ENCODE data around the gene UBE2G1. TPM values are rescaled to one million over a fixed set of nuclear protein-coding genes. Genes with fewer than 3 reads are reported as not detected.

UBE2G1 gene
- total and polyA plus RNA-seq, 10 of the 15 experiments (the other 5 are each of a cell fraction or from before 2014, with no cell fraction given) = 24.4 to 139 (median 77.4) TPM

DNA sequence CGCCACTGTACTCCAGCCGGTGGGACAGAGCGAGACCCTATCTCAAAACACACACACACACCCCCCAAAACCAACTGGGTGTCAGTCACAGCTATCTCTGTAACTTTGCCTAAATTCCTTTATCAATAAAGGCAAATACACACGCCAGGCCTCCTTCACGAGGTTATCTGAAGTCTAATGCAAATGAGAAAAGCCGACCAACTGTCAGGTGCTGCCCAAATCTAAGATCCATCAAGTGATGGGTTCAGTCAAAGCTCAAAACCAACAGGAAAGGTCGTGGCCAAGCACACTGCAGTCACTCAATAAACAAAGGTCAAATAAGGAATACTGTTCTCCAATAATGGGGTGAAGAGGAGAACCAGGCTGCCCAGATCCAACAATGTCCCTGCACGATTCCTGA, 103.8 kb downstream of the UBE2G1 start (continued):
- no peak for TF ChIP-seq ZBTB33 (IDR thresholded peaks at IDR 0.05)

- peak overlapping the region; percentile 83 for H3K4me2 ChIP-seq (ENCODE audit: control insufficient read depth, insufficient read depth)
- TSS peak; percentile 5 for BruUV-seq (replicated peaks)
- 0 out of 2 replicates have a peak overlapping the region, but pooled peaks have one; percentile 94 for H3K4me3 ChIP-seq
- 92% methylated on average over 8 of the region's 8 CpGs for WGBS (ENCODE audit: insufficient coverage, insufficient replicate concordance, low lambda C conversion rate, missing lambda C conversion rate)
- H3K9ac ChIP-seq (ENCODE audit: control insufficient read depth, insufficient read depth, low read length) = no peak overlapping the region
- DNase-seq (ENCODE audit: low read depth, low spot score) = no peak
- no peak for TF ChIP-seq CBX3 (IDR thresholded peaks at IDR 0.05; ENCODE audit: borderline replicate concordance, low read depth)
- TF ChIP-seq, protein P1, sequence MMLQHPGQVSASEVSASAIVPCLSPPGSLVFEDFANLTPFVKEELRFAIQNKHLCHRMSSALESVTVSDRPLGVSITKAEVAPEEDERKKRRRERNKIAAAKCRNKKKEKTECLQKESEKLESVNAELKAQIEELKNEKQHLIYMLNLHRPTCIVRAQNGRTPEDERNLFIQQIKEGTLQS (IDR thresholded peaks at IDR 0.05; ENCODE audit: borderline replicate concordance, extremely low read depth, low read depth, low read length) = no peak
- ATAC-seq = no peak
- H3K27ac ChIP-seq (ENCODE audit: control insufficient read depth, insufficient read depth) = no peak overlapping the region
- intact Hi-C loops (cut with micrococcal nuclease; ENCODE audit: unreplicated experiment) (no loop called here), in situ Hi-C loops (cut with MboI) (no loop called here)
- FAIRE-seq = no peak
- H3K36me3 ChIP-seq (ENCODE audit: control insufficient read depth in 2 of 2, insufficient read depth in 2 of 2, low read length in 1 of 2) = peaks cover 0 to 11% of the 10 kb centered on the region in 2 experiments; a peak in 3 of 4 replicates
- peaks cover 11% of the 10 kb centered on the region; the same call in 2 of the 3 replicates for H3K9me3 ChIP-seq (replicated peaks; ENCODE audit: control insufficient read depth, insufficient read depth, low read length)
- no peaks in the 10 kb centered on the region; the same call in 1 of the 2 replicates for H4K20me1 ChIP-seq (ENCODE audit: control insufficient read depth, insufficient read depth)
- H3K27me3 ChIP-seq (replicated peaks in 1 of 2; ENCODE audit: control insufficient read depth in 2 of 2, insufficient read depth in 2 of 2, low read length in 1 of 2) = no peaks in the 10 kb centered on the region
- ChIA-PET CTCF (interaction anchor here (1.0 to 5.6 kb wide), 4 partner anchors 10 to 45 kb away, joined by 3 to 32 read pairs (median 9); no protein-coding TSS in a partner anchor), RAD21 (ENCODE audit: unreplicated experiment) (interaction anchor here (0.7 kb wide), 1 partner anchor 62 kb away, joined by 3 read pairs; no protein-coding TSS in a partner anchor), SMC1A (ENCODE audit: uncharacterized antibody, unreplicated experiment) (interaction anchor here (0.7 to 5.5 kb wide), 5 partner anchors 10 to 151 kb away, joined by 3 to 38 read pairs (median 4); no protein-coding TSS in a partner anchor), POLR2A (interaction anchor here (0.9 to 1.0 kb wide), 2 partner anchors 10 to 12 kb away, joined by 4 to 5 read pairs; no protein-coding TSS in a partner anchor)
- no peak overlapping the region for H2AFZ ChIP-seq (ENCODE audit: control insufficient read depth, low read depth, low read length)
- H3K4me1 ChIP-seq (ENCODE audit: control insufficient read depth, insufficient read depth, low read length) = 0 out of 2 replicates have a peak, but pooled peaks cover 3% of the 10 kb centered on the region
- peaks cover 61% of the 10 kb centered on the region for H3K79me2 ChIP-seq (ENCODE audit: control insufficient read depth, insufficient read depth, low read length)
These were observed 105.0 kb downstream of the UBE2G1 start for GRCh38 chr17:4261452-4261851.
